HL-60 (cell line): ENCODE measurements around the gene NOS3.

Source experiments
- GABPA ChIP-seq: IDR thresholded peaks from 2 replicates; pipeline ENCODE4 v1.6.1; 2012; ENCODE audit warnings: low read depth
- POLR2AphosphoS5 ChIP-seq: IDR thresholded peaks from 2 replicates; pipeline ENCODE4 v1.6.1; 2012; ENCODE audit warnings: low read depth
- REST ChIP-seq: IDR thresholded peaks from 2 replicates; pipeline ENCODE4 v1.6.1; 2012; ENCODE audit warnings: low read depth; ENCODE audit not compliant: insufficient replicate concordance
- TF ChIP-seq, protein P1 (sequence below): IDR thresholded peaks from one replicate; pipeline ENCODE4 v1.5.1; 2011; ENCODE audit warnings: low read length, control low read depth, inconsistent platforms; ENCODE audit not compliant: insufficient read depth

GRCh38 chr7:151015967-151016366, 25.1 kb downstream of the NOS3 start:
- TF ChIP-seq REST (no peak), POLR2AphosphoS5 (no peak), GABPA (no peak)
- TF ChIP-seq, protein P1, sequence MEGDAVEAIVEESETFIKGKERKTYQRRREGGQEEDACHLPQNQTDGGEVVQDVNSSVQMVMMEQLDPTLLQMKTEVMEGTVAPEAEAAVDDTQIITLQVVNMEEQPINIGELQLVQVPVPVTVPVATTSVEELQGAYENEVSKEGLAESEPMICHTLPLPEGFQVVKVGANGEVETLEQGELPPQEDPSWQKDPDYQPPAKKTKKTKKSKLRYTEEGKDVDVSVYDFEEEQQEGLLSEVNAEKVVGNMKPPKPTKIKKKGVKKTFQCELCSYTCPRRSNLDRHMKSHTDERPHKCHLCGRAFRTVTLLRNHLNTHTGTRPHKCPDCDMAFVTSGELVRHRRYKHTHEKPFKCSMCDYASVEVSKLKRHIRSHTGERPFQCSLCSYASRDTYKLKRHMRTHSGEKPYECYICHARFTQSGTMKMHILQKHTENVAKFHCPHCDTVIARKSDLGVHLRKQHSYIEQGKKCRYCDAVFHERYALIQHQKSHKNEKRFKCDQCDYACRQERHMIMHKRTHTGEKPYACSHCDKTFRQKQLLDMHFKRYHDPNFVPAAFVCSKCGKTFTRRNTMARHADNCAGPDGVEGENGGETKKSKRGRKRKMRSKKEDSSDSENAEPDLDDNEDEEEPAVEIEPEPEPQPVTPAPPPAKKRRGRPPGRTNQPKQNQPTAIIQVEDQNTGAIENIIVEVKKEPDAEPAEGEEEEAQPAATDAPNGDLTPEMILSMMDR: no peak
